ENCODE measurements around the gene OBSCN.

The OBSCN gene

DNA sequence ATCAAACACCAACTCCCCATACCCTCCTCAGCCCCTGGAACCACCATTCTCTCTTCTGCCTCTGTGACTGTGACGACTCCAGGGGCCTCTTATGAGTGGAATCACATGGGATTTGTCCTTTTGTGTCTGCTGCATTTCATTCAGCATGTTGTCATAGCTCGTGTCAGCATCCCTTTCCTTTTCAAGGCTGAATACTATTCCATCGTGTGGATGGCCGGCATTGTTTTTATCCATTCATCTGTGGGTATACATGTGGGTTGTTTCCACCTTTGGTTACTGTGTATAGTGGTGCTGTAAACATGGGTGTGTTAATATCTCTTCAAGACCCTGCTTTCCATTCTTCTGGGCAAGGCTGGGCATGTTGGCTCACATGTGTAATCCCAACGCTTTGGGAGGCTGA, 17.1 kb upstream of the OBSCN start:
- ATAC-seq, result no peak
- DNase-seq, result no peak

GRCh38 chr1:228194436-228194835, 13.4 kb upstream of the OBSCN start:
- ATAC-seq, result no peak

GRCh38 chr1:228194921-228195812, 12.7 kb upstream of the OBSCN start:
- ATAC-seq (no peak), DNase-seq (no peak)

More at GRCh38 chr1:228194436-228194835, 13.4 kb upstream of the OBSCN start:
- no peak for DNase-seq

DNA sequence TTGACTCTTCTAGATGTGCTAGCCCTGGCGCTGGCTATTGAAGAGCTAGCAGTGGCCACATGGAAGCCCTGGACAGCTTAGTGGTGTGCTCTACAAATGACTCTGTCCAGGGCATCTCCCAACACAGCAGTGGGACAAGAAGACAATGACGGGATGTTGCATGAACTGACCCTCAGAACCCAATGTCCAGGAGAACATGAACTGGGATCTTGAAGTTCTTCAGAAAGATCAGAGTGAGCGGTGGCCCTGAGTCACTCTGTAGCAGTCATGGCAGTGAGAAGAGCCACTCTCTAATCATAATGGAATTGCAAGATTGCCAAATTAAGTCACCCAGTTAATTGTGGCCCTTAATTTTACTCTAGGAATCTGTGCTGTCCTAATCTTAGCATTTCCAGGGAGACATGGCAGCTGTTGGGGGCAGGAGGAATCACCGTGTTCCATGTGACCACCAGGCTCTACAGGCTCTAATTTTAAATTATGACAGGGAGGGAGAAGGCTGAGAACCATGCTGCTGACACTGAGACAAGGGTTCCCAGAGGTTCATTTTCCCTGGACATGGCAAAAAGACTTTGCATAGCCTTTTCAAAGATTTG, 10.2 kb upstream of the OBSCN start:
- ATAC-seq (no peak), DNase-seq (no peak)

DNA sequence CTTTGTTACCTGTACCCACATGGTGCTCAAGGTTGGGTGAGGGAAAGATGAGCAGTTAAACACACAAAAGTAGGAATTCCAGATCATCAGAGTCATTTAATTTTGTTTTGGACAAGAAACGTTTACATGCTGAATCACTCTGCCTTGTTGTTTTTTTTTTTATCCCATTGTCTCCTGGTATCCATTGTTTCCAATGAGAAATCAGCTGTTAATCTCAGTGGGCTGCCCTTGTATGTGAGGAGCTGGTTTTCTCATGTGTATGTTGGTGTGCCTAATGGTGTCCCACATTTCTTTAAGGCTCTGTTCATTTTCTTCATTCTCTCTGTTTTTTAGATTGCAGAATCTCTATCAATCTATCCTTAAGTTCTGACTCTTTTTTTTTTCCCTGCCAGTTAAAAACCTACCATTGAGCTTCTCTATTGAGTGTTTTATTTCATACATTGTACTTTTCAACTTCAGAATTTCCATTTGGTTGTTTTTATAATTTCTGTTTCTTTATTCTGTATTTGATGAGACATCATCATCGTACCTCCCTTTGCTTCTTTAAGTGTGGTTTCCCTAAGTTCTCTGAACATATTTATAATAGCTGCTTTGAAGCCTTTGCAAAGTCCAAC, 8.8 kb upstream of the OBSCN start:
- no peak for ATAC-seq
- no peak for DNase-seq

DNA sequence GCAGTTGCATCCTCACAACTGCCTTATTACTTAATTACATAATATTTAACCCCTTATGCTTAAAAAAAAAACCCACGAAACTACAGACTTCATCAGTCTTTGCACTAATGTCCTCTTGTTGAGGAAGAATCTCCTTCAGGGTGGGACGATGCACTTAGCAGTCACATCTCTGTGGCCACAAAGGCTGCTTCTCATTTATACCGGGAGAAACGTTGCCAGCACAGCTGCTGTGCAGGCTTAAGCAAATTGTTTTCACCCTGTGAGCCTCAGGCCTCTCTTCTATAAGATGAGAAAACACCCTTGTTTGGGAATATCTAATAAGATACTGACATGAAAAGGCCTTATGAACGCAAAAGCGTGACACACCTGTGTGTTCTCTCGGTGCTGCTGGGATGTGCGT, 2.9 kb upstream of the OBSCN start:
- DNase-seq (no peak), ATAC-seq (no peak)

GRCh38 chr1:228205526-228206436, 2.1 kb upstream of the OBSCN start:
- DNase-seq (no peak), ATAC-seq (no peak)

GRCh38 chr1:228206582-228207351, 1.1 kb upstream of the OBSCN start:
- ATAC-seq (no peak), DNase-seq (no peak)

DNA sequence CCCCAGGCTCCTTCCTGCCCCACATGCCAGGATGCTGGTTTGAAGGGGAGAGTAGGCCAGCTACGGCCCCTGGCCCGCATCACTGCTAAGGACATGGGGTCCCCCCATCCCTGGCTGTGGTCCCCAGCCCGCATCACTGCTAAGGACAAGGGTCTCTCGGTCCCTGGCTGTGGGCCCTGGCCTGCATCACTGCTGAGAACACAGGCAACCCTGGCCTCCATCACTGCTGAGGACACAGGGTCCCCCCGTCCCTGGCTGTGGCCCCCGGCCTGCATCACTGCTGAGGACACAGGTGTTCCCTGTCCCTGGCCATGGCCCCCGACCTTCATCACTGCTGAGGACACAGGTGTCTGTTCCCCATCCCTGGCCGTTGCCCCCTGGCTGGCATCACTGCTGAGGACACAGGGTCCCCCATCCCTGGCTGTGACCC, 448 bp upstream of the OBSCN start:
- DNase-seq (no peak), ATAC-seq (no peak)

GRCh38 chr1:228208831-228209551, 1.1 kb downstream of the OBSCN start:
- DNase-seq, result no peak
- no peak for ATAC-seq

GRCh38 chr1:228209657-228210056, 1.8 kb downstream of the OBSCN start:
- no peak for DNase-seq
- no peak for ATAC-seq

GRCh38 chr1:228210076-228210651, 2.3 kb downstream of the OBSCN start:
- no peak for ATAC-seq
- no peak for DNase-seq

- ATAC-seq, result no peak
Observed at GRCh38 chr1:228210712-228211530, 3.1 kb downstream of the OBSCN start.

GRCh38 chr1:228211531-228212414, 3.9 kb downstream of the OBSCN start:
- ATAC-seq, result no peak
- DNase-seq, result no peak

More at GRCh38 chr1:228210712-228211530, 3.1 kb downstream of the OBSCN start:
- no peak for DNase-seq

DNA sequence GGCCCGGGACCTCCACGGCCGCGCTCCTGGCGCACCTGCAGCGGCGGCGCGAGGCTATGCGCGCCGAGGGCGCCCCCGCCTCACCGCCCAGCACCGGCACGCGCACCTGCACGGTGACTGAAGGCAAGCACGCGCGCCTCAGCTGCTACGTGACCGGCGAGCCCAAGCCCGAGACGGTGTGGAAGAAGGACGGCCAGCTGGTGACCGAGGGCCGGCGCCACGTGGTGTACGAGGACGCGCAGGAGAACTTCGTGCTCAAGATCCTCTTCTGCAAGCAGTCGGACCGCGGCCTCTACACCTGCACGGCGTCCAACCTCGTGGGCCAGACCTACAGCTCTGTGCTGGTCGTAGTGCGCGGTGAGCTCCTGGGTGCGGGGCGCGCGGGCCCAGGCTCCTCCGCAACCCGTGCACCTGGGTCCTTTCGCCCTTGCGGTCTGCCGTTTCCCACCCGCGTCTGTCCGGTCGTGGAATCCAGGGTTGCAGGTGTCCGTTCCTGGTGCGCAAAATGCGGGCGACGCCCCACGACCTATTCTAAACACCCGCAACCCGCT, 4.6 kb downstream of the OBSCN start:
- ATAC-seq, result no peak

DNA sequence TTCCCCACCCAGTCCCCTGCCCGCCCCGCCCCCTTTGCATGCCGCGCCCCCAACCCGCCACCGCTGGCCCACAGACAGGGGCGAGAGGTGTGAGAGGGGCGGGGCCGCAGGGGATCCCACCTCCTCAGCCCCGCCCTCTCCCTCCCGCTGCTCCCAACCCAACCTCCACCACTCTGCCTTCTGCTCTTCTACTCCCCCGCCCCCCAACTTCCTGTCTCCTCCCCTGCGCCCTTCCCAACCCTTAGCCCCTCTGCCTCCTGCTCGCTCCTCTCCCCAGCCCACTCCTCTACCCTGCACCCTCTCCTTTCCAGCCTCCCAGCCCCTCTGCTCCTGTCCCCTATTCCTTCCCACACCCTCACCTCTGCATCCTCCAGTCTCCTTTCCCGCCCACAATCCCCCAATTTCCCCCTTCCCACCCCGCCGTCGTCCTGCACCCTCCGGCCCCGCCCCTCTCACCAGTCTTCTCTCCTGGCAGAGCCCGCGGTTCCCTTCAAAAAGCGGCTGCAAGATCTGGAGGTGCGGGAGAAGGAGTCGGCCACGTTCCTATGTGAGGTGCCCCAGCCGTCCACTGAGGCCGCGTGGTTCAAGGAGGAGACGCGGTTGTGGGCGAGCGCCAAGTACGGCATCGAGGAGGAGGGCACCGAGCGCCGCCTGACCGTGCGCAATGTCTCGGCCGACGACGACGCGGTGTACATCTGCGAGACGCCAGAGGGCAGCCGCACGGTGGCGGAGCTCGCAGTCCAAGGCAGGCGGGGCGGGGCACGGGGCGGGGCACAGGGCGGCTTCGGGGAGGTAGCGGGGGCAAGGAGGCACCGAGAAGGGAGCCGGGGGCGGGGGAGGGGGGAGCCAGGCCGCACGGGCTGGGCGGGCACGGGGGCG, 5.4 kb downstream of the OBSCN start:
- ATAC-seq, result peak; percentile 94

More for the DNA sequence above, 4.6 kb downstream of the OBSCN start:
- DNase-seq, result no peak

More for the DNA sequence above, 5.4 kb downstream of the OBSCN start:
- DNase-seq, result peak; percentile 94
